ENCODE results near the gene HIRA. TPM values are rescaled to one million over a fixed set of nuclear protein-coding genes. Genes with fewer than 3 reads are reported as not detected.

The HIRA gene
- polyA plus RNA-seq, 2 of the 4 experiments (the other 2 are of a cell fraction), result 12.3 to 16.6 TPM

DNA sequence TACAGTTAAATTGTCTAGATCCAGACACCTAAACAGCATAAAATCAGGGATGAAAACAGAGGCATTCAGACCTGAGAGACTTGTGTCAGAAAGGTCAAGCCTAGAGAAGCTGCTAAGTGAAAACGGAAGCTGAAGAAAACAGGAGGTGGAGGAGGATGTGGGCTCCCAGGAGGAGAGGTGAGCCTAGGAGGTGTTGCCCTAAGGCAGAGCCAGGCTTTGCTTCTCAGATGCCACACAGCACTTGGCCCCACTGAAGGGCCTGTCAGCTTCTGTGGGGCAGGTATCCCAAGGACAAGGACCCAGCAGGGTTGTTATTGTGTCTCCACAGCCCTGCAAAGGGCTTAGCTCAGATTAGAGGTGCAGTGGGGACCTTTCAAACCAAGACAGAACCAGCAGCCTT, 33.0 kb upstream of the HIRA start:
- Histone ChIP-seq H3K4me3 (no peak overlapping the region), H3K9me3 (no peaks in the 10 kb centered on the region), H3K27ac (no peak overlapping the region), H3K4me2 (no peak overlapping the region), H3K4me1 (no peaks in the 10 kb centered on the region)
- WGBS (ENCODE audit: missing lambda C conversion rate), result 95% methylated on average over 1 of the region's 1 CpG
- ATAC-seq (no peak), DNase-seq (ENCODE audit: low read depth in 1 of 2, low spot score in 1 of 2) (no peak), FAIRE-seq (no peak)
- ChIA-PET POLR2A (no interaction called here), CTCF (interaction anchor here (0.5 to 1.3 kb wide), 3 partner anchors 11 to 229 kb away, joined by 3 read pairs; no protein-coding TSS in a partner anchor)
- TF ChIP-seq CEBPB (IDR thresholded peaks at IDR 0.05) (no peak), PBX3 (IDR thresholded peaks at IDR 0.05) (no peak), JUNB (IDR thresholded peaks at IDR 0.05) (no peak), ZFP36 (IDR thresholded peaks at IDR 0.05; ENCODE audit: borderline replicate concordance, partially characterized antibody) (no peak), HOXB13 (CRISPR knock-in tag; IDR thresholded peaks at IDR 0.05; ENCODE audit: low read depth) (no peak), TFCP2L1 (CRISPR knock-in tag; IDR thresholded peaks at IDR 0.05) (no peak), MAFK (IDR thresholded peaks at IDR 0.05; ENCODE audit: partially characterized antibody) (no peak), HEYL (CRISPR knock-in tag; IDR thresholded peaks at IDR 0.05) (no peak), RAD21 (conservative IDR thresholded peaks at IDR 0.05 in 1 of 2, IDR thresholded peaks at IDR 0.05 in 1 of 2) (no peak), REST (IDR thresholded peaks at IDR 0.05) (no peak), POLR2A (IDR thresholded peaks at IDR 0.05; ENCODE audit: low read length) (no peak), FOSB (CRISPR knock-in tag; IDR thresholded peaks at IDR 0.05) (no peak), BCL3 (IDR thresholded peaks at IDR 0.05) (no peak), MAZ (IDR thresholded peaks at IDR 0.05; ENCODE audit: borderline replicate concordance, low read depth, low read length) (no peak), NFE2L2 (conservative IDR thresholded peaks at IDR 0.05; ENCODE audit: low read length) (no peak), GATA3 (IDR thresholded peaks at IDR 0.05; ENCODE audit: borderline replicate concordance) (no peak), NR3C1 (IDR thresholded peaks at IDR 0.05) (no peak), ZC3H11A (IDR thresholded peaks at IDR 0.05) (no peak)
- TF ChIP-seq, protein P1, sequence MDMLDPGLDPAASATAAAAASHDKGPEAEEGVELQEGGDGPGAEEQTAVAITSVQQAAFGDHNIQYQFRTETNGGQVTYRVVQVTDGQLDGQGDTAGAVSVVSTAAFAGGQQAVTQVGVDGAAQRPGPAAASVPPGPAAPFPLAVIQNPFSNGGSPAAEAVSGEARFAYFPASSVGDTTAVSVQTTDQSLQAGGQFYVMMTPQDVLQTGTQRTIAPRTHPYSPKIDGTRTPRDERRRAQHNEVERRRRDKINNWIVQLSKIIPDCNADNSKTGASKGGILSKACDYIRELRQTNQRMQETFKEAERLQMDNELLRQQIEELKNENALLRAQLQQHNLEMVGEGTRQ (IDR thresholded peaks at IDR 0.05), result no peak

GRCh38 chr22:19463491-19464469, 32.2 kb upstream of the HIRA start:
- TF ChIP-seq POLR2A (IDR thresholded peaks at IDR 0.05; ENCODE audit: low read length) (no peak), TP53 (CRISPR knock-in tag; IDR thresholded peaks at IDR 0.05) (no peak), RFX5 (IDR thresholded peaks at IDR 0.05) (no peak), GATA3 (IDR thresholded peaks at IDR 0.05; ENCODE audit: borderline replicate concordance) (no peak), JUN (IDR thresholded peaks at IDR 0.05) (no peak), HOXB5 (CRISPR knock-in tag; IDR thresholded peaks at IDR 0.05) (no peak), CHD4 (IDR thresholded peaks at IDR 0.05; ENCODE audit: borderline replicate concordance) (no peak), BCL3 (IDR thresholded peaks at IDR 0.05) (no peak)
- no peaks in the 10 kb centered on the region for H3K4me1 ChIP-seq
- ChIA-PET CTCF (interaction anchor here (0.6 to 1.3 kb wide), 5 partner anchors 9 to 17 kb away, joined by 3 read pairs; no protein-coding TSS in a partner anchor), POLR2A (no interaction called here)
- FAIRE-seq (no peak), ATAC-seq (no peak), DNase-seq (ENCODE audit: low read depth in 1 of 2, low spot score in 1 of 2) (no peak)
- 82% methylated on average over 7 of the region's 7 CpGs for WGBS (ENCODE audit: missing lambda C conversion rate)
- H3K4me3 ChIP-seq, result no peak overlapping the region
- no peak overlapping the region for H3K27ac ChIP-seq
- H3K4me2 ChIP-seq, result no peak overlapping the region
- no peaks in the 10 kb centered on the region for H3K9me3 ChIP-seq

Measured in A549 (cell line).